HG03175 (cell line): Measurements from ENCODE around the gene CDX2.
"Not testable (repeated sequence)": the region's sequence is repeated elsewhere in the genome, so short reads cannot be mapped to it uniquely, and the experiment has no call there.

ENCODE experiments used
- ATAC-seq: cut with Tn5 transposase; IDR thresholded peaks from one replicate; pipeline ENCODE4 v1.9.1; 2021; ENCODE audit warnings: mild to moderate bottlenecking, moderate library complexity; ENCODE audit not compliant: unreplicated experiment

Gene CDX2

GRCh38 chr13:27969082-27969865 is at the start of gene CDX2:
TSS of gene CDX2 (minus strand) at chr13:27969315. CDS start at chr13:27969006, 309 bp downstream.
- no peak for ATAC-seq

- no peak for ATAC-seq
Observed at GRCh38 chr13:28014301-28014700, 45.2 kb upstream of the CDX2 start.

GRCh38 chr13:28013482-28013881 is 44.4 kb upstream of the CDX2 start:
- ATAC-seq, result no peak

GRCh38 chr13:28012896-28013295 is 43.8 kb upstream of the CDX2 start:
- ATAC-seq, result peak; percentile 96

GRCh38 chr13:28012383-28012782 is 43.3 kb upstream of the CDX2 start:
- ATAC-seq, result no peak

GRCh38 chr13:28010046-28010445 is 40.9 kb upstream of the CDX2 start:
- ATAC-seq, result no peak

- ATAC-seq, result not testable (repeated sequence)
Observed at GRCh38 chr13:28005016-28005415, 35.9 kb upstream of the CDX2 start.

GRCh38 chr13:28002886-28003698 is 34.0 kb upstream of the CDX2 start:
- no peak for ATAC-seq

GRCh38 chr13:28001837-28002473 is 32.8 kb upstream of the CDX2 start:
- no peak for ATAC-seq

GRCh38 chr13:28001049-28001448 is 31.9 kb upstream of the CDX2 start:
- ATAC-seq, result no peak

GRCh38 chr13:28000567-28000966 is 31.5 kb upstream of the CDX2 start:
- ATAC-seq, result no peak

GRCh38 chr13:27997904-27998522 is 28.9 kb upstream of the CDX2 start:
- ATAC-seq, result peak; percentile 47

GRCh38 chr13:27991881-27992280 is 22.8 kb upstream of the CDX2 start:
- ATAC-seq, result no peak

- no peak for ATAC-seq
Observed at GRCh38 chr13:27988520-27988919, 19.4 kb upstream of the CDX2 start, which contains the start of gene URAD. TSS of gene URAD (minus strand) at chr13:27988693. CDS start at chr13:27988637, 56 bp downstream.

GRCh38 chr13:27985600-27985999 is 16.5 kb upstream of the CDX2 start:
- no peak for ATAC-seq

- no peak for ATAC-seq
Observed at GRCh38 chr13:27982361-27982760, 13.2 kb upstream of the CDX2 start.

GRCh38 chr13:27981006-27981708 is 12.0 kb upstream of the CDX2 start:
- ATAC-seq, result no peak

- no peak for ATAC-seq
Observed at GRCh38 chr13:27980280-27980998, 11.3 kb upstream of the CDX2 start.

GRCh38 chr13:27979765-27980279 is 10.7 kb upstream of the CDX2 start:
- ATAC-seq, result no peak
